WERI-Rb-1 (cell line): ENCODE results near the gene HIF1A.
"Not testable (repeated sequence)": the region's sequence is repeated elsewhere in the genome, so short reads cannot be mapped to it uniquely, and the experiment has no call there.

Experiments
- DNase-seq: peaks from one replicate; pipeline ENCODE4 v3.0.0-alpha.2; 2020
- H3K27ac ChIP-seq: fragments of 250-450 bp; sonication (Bioruptor Pico); 2 replicates; pipeline ENCODE4 v1.5.1; 2020; ENCODE audit warnings: mild to moderate bottlenecking, moderate library complexity
- H3K27me3 ChIP-seq: fragments of 250-450 bp; sonication (Bioruptor Pico); 2 replicates; pipeline ENCODE4 v1.5.1; 2021; ENCODE audit warnings: mild to moderate bottlenecking, low read depth, moderate library complexity; ENCODE audit not compliant: insufficient read depth, severe bottlenecking
- H3K36me3 ChIP-seq: fragments of 250-450 bp; sonication (Bioruptor Pico); 2 replicates; pipeline ENCODE4 v1.5.1; 2020; ENCODE audit warnings: mild to moderate bottlenecking, moderate library complexity
- H3K4me3 ChIP-seq: 2 replicates; pipeline ENCODE4 v1.5.1; 2011; ENCODE audit warnings: low read depth, mild to moderate bottlenecking, control low read depth, low read length
- H3K9me3 ChIP-seq: fragments of 250-450 bp; sonication (Bioruptor Pico); 2 replicates; pipeline ENCODE4 v1.5.1; 2021; ENCODE audit warnings: mild to moderate bottlenecking, moderate library complexity; ENCODE audit not compliant: severe bottlenecking
- TF ChIP-seq, protein P1 (sequence below): IDR thresholded peaks from 2 replicates; pipeline ENCODE4 v1.5.1; 2011; ENCODE audit warnings: low read depth, mild to moderate bottlenecking, control low read depth, inconsistent platforms, low read length

Gene HIF1A

DNA sequence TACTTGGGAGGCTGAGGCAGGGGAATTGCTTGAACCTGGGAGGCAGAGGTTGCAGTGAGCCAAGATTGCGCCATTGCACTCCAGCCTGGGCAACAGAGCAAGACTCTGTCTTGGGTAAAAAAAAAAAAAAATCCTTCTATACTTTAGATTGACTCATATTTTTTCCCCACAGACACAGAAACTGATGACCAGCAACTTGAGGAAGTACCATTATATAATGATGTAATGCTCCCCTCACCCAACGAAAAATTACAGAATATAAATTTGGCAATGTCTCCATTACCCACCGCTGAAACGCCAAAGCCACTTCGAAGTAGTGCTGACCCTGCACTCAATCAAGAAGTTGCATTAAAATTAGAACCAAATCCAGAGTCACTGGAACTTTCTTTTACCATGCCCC lies 42.6 kb downstream of the HIF1A start:
- H3K27ac ChIP-seq = no peak overlapping the region
- DNase-seq = no peak

DNA sequence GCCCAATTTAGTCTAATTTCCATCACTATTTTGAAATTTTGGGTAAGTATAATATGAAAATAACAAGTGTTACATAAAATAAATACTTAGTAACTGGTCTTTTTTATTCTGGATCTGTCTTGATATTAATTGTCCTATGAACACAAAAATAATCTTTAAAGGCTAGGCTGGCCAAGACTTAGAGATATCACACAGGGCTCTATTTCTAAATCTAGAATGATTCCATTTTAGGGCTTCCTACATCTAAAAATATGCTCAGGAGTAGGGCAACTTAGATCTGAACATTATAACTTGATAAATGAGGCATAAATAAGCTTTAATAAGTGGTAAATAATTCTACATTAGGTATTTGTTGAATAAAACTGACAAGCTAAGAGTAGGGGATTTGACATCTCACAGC lies 43.8 kb downstream of the HIF1A start:
- DNase-seq = no peak
- Histone ChIP-seq H3K4me3 (no peak overlapping the region), H3K9me3 (no peaks in the 10 kb centered on the region), H3K27ac (no peak overlapping the region), H3K27me3 (no peaks in the 10 kb centered on the region), H3K36me3 (peaks cover 94% of the 10 kb centered on the region)
- TF ChIP-seq, protein P1, sequence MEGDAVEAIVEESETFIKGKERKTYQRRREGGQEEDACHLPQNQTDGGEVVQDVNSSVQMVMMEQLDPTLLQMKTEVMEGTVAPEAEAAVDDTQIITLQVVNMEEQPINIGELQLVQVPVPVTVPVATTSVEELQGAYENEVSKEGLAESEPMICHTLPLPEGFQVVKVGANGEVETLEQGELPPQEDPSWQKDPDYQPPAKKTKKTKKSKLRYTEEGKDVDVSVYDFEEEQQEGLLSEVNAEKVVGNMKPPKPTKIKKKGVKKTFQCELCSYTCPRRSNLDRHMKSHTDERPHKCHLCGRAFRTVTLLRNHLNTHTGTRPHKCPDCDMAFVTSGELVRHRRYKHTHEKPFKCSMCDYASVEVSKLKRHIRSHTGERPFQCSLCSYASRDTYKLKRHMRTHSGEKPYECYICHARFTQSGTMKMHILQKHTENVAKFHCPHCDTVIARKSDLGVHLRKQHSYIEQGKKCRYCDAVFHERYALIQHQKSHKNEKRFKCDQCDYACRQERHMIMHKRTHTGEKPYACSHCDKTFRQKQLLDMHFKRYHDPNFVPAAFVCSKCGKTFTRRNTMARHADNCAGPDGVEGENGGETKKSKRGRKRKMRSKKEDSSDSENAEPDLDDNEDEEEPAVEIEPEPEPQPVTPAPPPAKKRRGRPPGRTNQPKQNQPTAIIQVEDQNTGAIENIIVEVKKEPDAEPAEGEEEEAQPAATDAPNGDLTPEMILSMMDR = no peak

More for the DNA sequence above, 42.6 kb downstream of the HIF1A start:
- Histone ChIP-seq H3K36me3 (peaks cover 92% of the 10 kb centered on the region), H3K27me3 (no peaks in the 10 kb centered on the region), H3K4me3 (no peak overlapping the region), H3K9me3 (no peaks in the 10 kb centered on the region)
- TF ChIP-seq, protein P1 = no peak

- H3K27me3 ChIP-seq = no peaks in the 10 kb centered on the region
- H3K9me3 ChIP-seq = no peaks in the 10 kb centered on the region
- no peak overlapping the region for H3K27ac ChIP-seq
- DNase-seq = no peak
- H3K4me3 ChIP-seq = no peak overlapping the region
- TF ChIP-seq, protein P1 = no peak
- H3K36me3 ChIP-seq = peaks cover 88% of the 10 kb centered on the region
Observed at GRCh38 chr14:61742371-61742770, 47.1 kb downstream of the HIF1A start.

DNA sequence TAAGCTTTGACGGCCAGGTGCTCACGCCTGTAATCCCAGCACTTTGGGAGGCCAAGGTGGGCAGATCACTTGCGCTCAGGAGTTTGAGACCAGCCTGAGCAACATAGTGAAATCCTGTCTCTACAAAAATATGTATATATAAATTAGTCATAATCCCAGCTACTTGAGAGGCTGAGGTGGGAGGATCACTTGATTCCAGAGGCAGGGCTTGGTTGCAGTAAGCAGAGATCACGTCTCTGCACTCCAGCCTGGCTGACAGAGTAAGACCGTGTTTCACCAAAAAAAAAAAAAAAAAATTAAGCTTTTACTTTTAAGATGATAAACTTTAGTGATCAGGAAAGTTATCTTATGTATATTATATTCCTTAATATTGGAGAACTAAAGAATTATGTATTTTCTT lies 48.9 kb downstream of the HIF1A start:
- Histone ChIP-seq H3K9me3 (no peaks in the 10 kb centered on the region), H3K4me3 (no peak overlapping the region), H3K36me3 (peaks cover 73% of the 10 kb centered on the region), H3K27me3 (no peaks in the 10 kb centered on the region), H3K27ac (no peak overlapping the region)
- TF ChIP-seq, protein P1 = no peak
- no peak for DNase-seq

GRCh38 chr14:61746346-61746745 lies 51.0 kb downstream of the HIF1A start:
- H3K27ac ChIP-seq = not testable (repeated sequence)

DNA sequence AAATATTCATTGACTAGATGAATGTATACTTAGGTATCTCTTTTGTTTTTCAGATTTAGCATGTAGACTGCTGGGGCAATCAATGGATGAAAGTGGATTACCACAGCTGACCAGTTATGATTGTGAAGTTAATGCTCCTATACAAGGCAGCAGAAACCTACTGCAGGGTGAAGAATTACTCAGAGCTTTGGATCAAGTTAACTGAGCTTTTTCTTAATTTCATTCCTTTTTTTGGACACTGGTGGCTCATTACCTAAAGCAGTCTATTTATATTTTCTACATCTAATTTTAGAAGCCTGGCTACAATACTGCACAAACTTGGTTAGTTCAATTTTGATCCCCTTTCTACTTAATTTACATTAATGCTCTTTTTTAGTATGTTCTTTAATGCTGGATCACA lies 51.6 kb downstream of the HIF1A start:
- no peak for DNase-seq
- TF ChIP-seq, protein P1 = no peak
- no peaks in the 10 kb centered on the region for H3K27me3 ChIP-seq
- H3K27ac ChIP-seq = no peak overlapping the region
- no peaks in the 10 kb centered on the region for H3K9me3 ChIP-seq
- H3K36me3 ChIP-seq = peaks cover 59% of the 10 kb centered on the region
- no peak overlapping the region for H3K4me3 ChIP-seq

More at GRCh38 chr14:61746346-61746745, 51.0 kb downstream of the HIF1A start:
- not testable (repeated sequence) for H3K9me3 ChIP-seq, DNase-seq, H3K27me3 ChIP-seq, H3K4me3 ChIP-seq
- H3K36me3 ChIP-seq = peaks cover 64% of the 10 kb centered on the region
